HG03460 (cell line): ENCODE measurements around the gene ANKMY1.
"Not testable (repeated sequence)": the region's sequence is repeated elsewhere in the genome, so short reads cannot be mapped to it uniquely, and the experiment has no call there.

Experiments
- ATAC-seq: cut with Tn5 transposase; IDR thresholded peaks from one replicate; pipeline ENCODE4 v1.9.1; 2021; ENCODE audit not compliant: unreplicated experiment

ANKMY1 gene

GRCh38 chr2:240556553-240557100 is 1.2 kb downstream of the ANKMY1 start:
- no peak for ATAC-seq

- ATAC-seq = no peak
These were observed 2.1 kb downstream of the ANKMY1 start for GRCh38 chr2:240555541-240556250.

- no peak for ATAC-seq
These were observed 2.9 kb downstream of the ANKMY1 start for GRCh38 chr2:240554767-240555493.

- ATAC-seq = no peak
These were observed 3.8 kb downstream of the ANKMY1 start for GRCh38 chr2:240553956-240554480.

GRCh38 chr2:240551811-240552210 is 6.0 kb downstream of the ANKMY1 start:
- ATAC-seq = no peak

- ATAC-seq = no peak
These were observed 6.5 kb downstream of the ANKMY1 start for GRCh38 chr2:240551288-240551687.

GRCh38 chr2:240539906-240540305 is 17.9 kb downstream of the ANKMY1 start:
- ATAC-seq = no peak

GRCh38 chr2:240539101-240539500 is 18.7 kb downstream of the ANKMY1 start:
- ATAC-seq = not testable (repeated sequence)

GRCh38 chr2:240538031-240538780 is 19.6 kb downstream of the ANKMY1 start:
- ATAC-seq = no peak

- ATAC-seq = no peak
These were observed 25.6 kb downstream of the ANKMY1 start for GRCh38 chr2:240532031-240532775.

- no peak for ATAC-seq
These were observed 26.8 kb downstream of the ANKMY1 start for GRCh38 chr2:240531038-240531437.

GRCh38 chr2:240530181-240530580 is 27.6 kb downstream of the ANKMY1 start:
- no peak for ATAC-seq

GRCh38 chr2:240529344-240529999 is 28.3 kb downstream of the ANKMY1 start:
- ATAC-seq = no peak

GRCh38 chr2:240528406-240529040 is 29.3 kb downstream of the ANKMY1 start:
- no peak for ATAC-seq

GRCh38 chr2:240527153-240527750 is 30.5 kb downstream of the ANKMY1 start:
- ATAC-seq = no peak

GRCh38 chr2:240526521-240526920 is 31.3 kb downstream of the ANKMY1 start:
- ATAC-seq = no peak

GRCh38 chr2:240525802-240526201 is 32.0 kb downstream of the ANKMY1 start:
- no peak for ATAC-seq

GRCh38 chr2:240524963-240525718 is 32.6 kb downstream of the ANKMY1 start:
- ATAC-seq = no peak
